Smooth muscle cell (in vitro differentiated cells): ENCODE data around the gene MEIS2. TPM values are rescaled to one million over a fixed set of nuclear protein-coding genes. Genes with fewer than 3 reads are reported as not detected.

Experiments used
- DNase-seq: peaks from one replicate; lab custom pipeline; 2025; ENCODE audit not compliant: unreplicated experiment; lab: John Stamatoyannopoulos, UW
- H2AFZ ChIP-seq: fragments of 200-600 bp; sonication (generic); 2 replicates; pipeline ENCODE4 v1.6.0; 2016; ENCODE audit warnings: antibody characterized with exemption, low read depth, mild to moderate bottlenecking
- H3F3A ChIP-seq: fragments of 200-600 bp; sonication (generic); 2 replicates; pipeline ENCODE4 v1.6.0; 2017; ENCODE audit warnings: antibody characterized with exemption, low read depth
- H3K27ac ChIP-seq: fragments of 200-600 bp; sonication (generic); 2 replicates; pipeline ENCODE4 v1.5.1; 2016; ENCODE audit warnings: low read depth, mild to moderate bottlenecking
- H3K27me3 ChIP-seq: fragments of 200-600 bp; sonication (generic); 2 replicates; pipeline ENCODE4 v1.6.1; 2016; ENCODE audit warnings: low read depth, mild to moderate bottlenecking
- H3K36me3 ChIP-seq: fragments of 200-600 bp; sonication (generic); 2 replicates; pipeline ENCODE4 v1.5.1; 2016; ENCODE audit warnings: low read depth
- H3K4me1 ChIP-seq: fragments of 200-600 bp; sonication (generic); 2 replicates; pipeline ENCODE4 v1.5.1; 2016; ENCODE audit warnings: low read depth
- H3K4me2 ChIP-seq: fragments of 200-600 bp; sonication (generic); 2 replicates; pipeline ENCODE4 v1.6.0; 2016; ENCODE audit warnings: mild to moderate bottlenecking
- H3K4me3 ChIP-seq: fragments of 200-600 bp; sonication (generic); 2 replicates; pipeline ENCODE4 v1.5.1; 2016; ENCODE audit warnings: mild to moderate bottlenecking
- H3K79me2 ChIP-seq: fragments of 200-600 bp; sonication (generic); 2 replicates; pipeline ENCODE4 v1.6.0; 2016; ENCODE audit warnings: low read depth, mild to moderate bottlenecking
- H3K9ac ChIP-seq: fragments of 200-600 bp; sonication (generic); 2 replicates; pipeline ENCODE4 v1.6.0; 2016; ENCODE audit warnings: low read depth
- H3K9me3 ChIP-seq: fragments of 200-600 bp; sonication (generic); replicated peaks from 2 replicates; pipeline ENCODE4 v1.5.1; 2016; ENCODE audit warnings: low read depth
- H4K20me1 ChIP-seq: fragments of 200-600 bp; sonication (generic); 2 replicates; pipeline ENCODE4 v1.6.0; 2016; ENCODE audit warnings: low read depth
- CTCF ChIP-seq: fragments of 200-600 bp; sonication (generic); IDR thresholded peaks from 2 replicates; pipeline ENCODE4 v1.5.1; 2017; ENCODE audit warnings: borderline replicate concordance, mild to moderate bottlenecking, antibody characterized with exemption; ENCODE audit not compliant: insufficient read depth, poor library complexity, severe bottlenecking
- WGBS: methylation state at CpG from one replicate; pipeline ENCODE4 v1.1.7; 2016; ENCODE audit warnings: low lambda C conversion rate; 5-methylcytosine and 5-hydroxymethylcytosine counted together
- polyA plus RNA-seq: library from polyadenylated mRNA; unstranded; fragments of >200 nt; fragmentation: Nextera tagmentation; extraction: Ambion mirVana; gene quantifications from 2 replicates; pipeline ENCODE4 v1.2.1, GENCODE V29; 2016
- total RNA-seq: library from RNA; depleted of rRNA; stranded (reverse); fragments of >200 nt; gene quantifications from 2 replicates; pipeline ENCODE4 v1.2.3, GENCODE V29; 2014

The MEIS2 gene
- total and polyA plus RNA-seq, 2 experiments from 2014 or later: 13.0 to 33.4 TPM

- Histone ChIP-seq H3K27ac (no peak overlapping the region), H4K20me1 (no peaks in the 10 kb centered on the region), H3K9me3 (no peaks in the 10 kb centered on the region), H3K4me1 (peaks cover 46% of the 10 kb centered on the region), H2AFZ (no peak overlapping the region), H3K27me3 (peaks cover 51% of the 10 kb centered on the region), H3K4me2 (peak overlapping the region; percentile 91), H3K4me3 (peak overlapping the region; percentile 45), H3K9ac (peak overlapping the region; percentile 62), H3F3A (no peaks in the 10 kb centered on the region), H3K36me3 (no peaks in the 10 kb centered on the region), H3K79me2 (no peaks in the 10 kb centered on the region)
- TF ChIP-seq CTCF: no peak
- WGBS: under 1% methylated on average over 30 of the region's 35 CpGs
- DNase-seq: no peak
Measured at GRCh38 chr15:36887214-36887961, 213.0 kb downstream of the MEIS2 start.

- H3K9me3 ChIP-seq: no peaks in the 10 kb centered on the region
- H3K27me3 ChIP-seq: peaks cover 58% of the 10 kb centered on the region
- 9% methylated on average over 8 of the region's 8 CpGs for whole genome bisulfite sequencing
- H2AFZ ChIP-seq: no peak overlapping the region
- no peaks in the 10 kb centered on the region for H3K36me3 ChIP-seq
- TF ChIP-seq CTCF: no peak
- H3F3A ChIP-seq: no peaks in the 10 kb centered on the region
- H4K20me1 ChIP-seq: no peaks in the 10 kb centered on the region
- H3K27ac ChIP-seq: no peak overlapping the region
- no peaks in the 10 kb centered on the region for H3K79me2 ChIP-seq
- H3K4me3 ChIP-seq: peak overlapping the region; percentile 45
- peak overlapping the region; percentile 91 for H3K4me2 ChIP-seq
- H3K4me1 ChIP-seq: peaks cover 49% of the 10 kb centered on the region
- no peak for DNase-seq
- H3K9ac ChIP-seq: no peak overlapping the region
Measured at GRCh38 chr15:36886701-36887100, 213.6 kb downstream of the MEIS2 start.

GRCh38 chr15:36886191-36886590 is 214.2 kb downstream of the MEIS2 start:
- Histone ChIP-seq H3K79me2 (no peaks in the 10 kb centered on the region), H3K4me2 (peak overlapping the region; percentile 91), H3K4me1 (peaks cover 49% of the 10 kb centered on the region), H3K27ac (no peak overlapping the region), H3K9ac (no peak overlapping the region), H3K27me3 (peaks cover 63% of the 10 kb centered on the region), H4K20me1 (no peaks in the 10 kb centered on the region), H3K9me3 (no peaks in the 10 kb centered on the region), H3K4me3 (peak overlapping the region; percentile 45), H3F3A (no peaks in the 10 kb centered on the region), H3K36me3 (no peaks in the 10 kb centered on the region), H2AFZ (no peak overlapping the region)
- 29% methylated on average over 13 of the region's 13 CpGs for WGBS
- TF ChIP-seq CTCF: no peak
- no peak for DNase-seq

- Histone ChIP-seq H3K27ac (no peak overlapping the region), H4K20me1 (no peaks in the 10 kb centered on the region), H3K4me3 (no peak overlapping the region), H3F3A (no peaks in the 10 kb centered on the region), H3K36me3 (no peaks in the 10 kb centered on the region), H3K27me3 (peaks cover 67% of the 10 kb centered on the region), H3K9ac (no peak overlapping the region), H2AFZ (no peak overlapping the region), H3K4me1 (peaks cover 49% of the 10 kb centered on the region), H3K79me2 (no peaks in the 10 kb centered on the region), H3K9me3 (no peaks in the 10 kb centered on the region), H3K4me2 (peak overlapping the region; percentile 91)
- no peak for DNase-seq
- no peak for TF ChIP-seq CTCF
- WGBS: 36% methylated on average over 3 of the region's 3 CpGs
Measured at GRCh38 chr15:36885771-36886170, 214.6 kb downstream of the MEIS2 start.
